HG03025 (cell line): ENCODE results near the gene RAB39B.
"Not testable (repeated sequence)": the region's sequence is repeated elsewhere in the genome, so short reads cannot be mapped to it uniquely, and the experiment has no call there.

Experiments
- ATAC-seq: cut with Tn5 transposase; IDR thresholded peaks from one replicate; pipeline ENCODE4 v1.9.1; 2021; ENCODE audit warnings: mild to moderate bottlenecking, moderate library complexity; ENCODE audit not compliant: unreplicated experiment, low FRiP score

Gene RAB39B, protein sequence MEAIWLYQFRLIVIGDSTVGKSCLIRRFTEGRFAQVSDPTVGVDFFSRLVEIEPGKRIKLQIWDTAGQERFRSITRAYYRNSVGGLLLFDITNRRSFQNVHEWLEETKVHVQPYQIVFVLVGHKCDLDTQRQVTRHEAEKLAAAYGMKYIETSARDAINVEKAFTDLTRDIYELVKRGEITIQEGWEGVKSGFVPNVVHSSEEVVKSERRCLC

DNA sequence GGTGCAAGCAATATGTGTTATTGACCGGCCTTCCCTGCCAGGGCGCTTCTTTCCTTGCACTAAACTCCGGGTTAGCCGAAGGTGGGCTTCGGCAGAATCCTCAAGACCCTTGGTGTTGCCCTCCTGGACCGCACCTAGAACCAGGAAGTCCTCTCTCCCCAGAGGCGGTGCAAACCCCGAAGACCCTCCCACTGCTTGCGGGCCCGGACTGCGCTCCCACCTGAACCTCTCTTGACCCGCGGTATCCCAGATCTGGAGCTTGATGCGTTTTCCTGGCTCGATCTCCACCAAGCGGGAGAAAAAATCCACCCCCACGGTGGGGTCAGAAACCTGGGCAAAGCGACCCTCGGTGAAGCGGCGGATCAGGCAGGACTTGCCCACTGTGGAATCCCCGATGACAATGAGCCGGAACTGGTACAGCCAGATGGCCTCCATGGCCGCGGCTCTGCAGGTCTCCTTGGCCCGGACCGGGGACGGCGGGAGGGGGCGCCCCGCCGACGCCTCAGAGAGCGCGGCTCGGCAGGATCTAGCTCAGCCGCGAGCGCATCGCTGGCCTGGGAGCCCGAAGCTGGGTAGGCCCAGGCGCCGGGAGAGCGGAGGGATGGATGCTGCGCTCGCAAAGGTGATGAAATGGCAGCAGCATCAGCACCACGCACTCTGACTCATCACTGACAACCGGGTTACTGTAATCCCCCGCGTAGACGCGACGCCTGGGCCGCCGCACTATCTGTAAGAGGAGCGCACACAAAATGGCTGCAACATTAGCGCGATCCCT is at the start of gene RAB39B:
TSS of gene RAB39B (minus strand) at position 638 of the 775 bp plus-strand sequence. CDS start at position 435, 203 bp downstream.
- peak; percentile 75 for ATAC-seq

DNA sequence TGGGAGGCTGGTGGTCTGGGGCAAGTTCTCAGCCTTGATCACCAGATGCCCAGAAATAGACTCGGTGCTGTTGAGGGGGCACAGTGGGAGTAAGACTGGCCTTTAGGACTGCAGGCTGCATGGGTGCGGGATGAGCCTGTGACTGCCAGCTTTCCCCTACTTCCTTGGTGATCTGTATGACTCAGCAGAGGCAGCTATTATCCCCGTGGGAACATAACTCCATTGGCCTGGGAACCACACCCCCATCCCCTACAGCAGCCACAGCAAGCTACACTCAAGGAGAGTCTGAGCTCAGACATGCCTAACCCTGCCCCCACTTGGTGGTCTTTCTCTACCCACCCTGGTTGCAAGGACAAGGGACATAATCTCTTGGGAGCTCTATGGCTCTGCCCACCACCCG is 49.5 kb upstream of the RAB39B start:
- no peak for ATAC-seq

DNA sequence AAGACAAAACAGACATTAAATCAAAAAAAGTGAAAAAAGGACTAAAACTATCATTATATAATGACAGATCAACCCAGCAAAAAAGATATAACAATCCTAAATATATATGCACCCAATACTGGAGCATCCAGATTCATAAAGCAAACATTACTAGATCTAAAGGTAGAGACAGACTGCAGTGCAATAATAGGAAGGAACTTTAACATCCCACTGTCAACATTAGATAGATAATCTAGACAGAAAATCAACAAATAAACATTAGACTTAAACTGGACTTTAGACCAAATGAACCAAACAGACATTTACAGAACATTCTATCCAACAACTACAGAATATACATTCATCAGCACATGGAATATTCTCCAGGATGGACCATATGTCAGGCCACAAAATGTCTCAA is 29.5 kb upstream of the RAB39B start:
- no peak for ATAC-seq

DNA sequence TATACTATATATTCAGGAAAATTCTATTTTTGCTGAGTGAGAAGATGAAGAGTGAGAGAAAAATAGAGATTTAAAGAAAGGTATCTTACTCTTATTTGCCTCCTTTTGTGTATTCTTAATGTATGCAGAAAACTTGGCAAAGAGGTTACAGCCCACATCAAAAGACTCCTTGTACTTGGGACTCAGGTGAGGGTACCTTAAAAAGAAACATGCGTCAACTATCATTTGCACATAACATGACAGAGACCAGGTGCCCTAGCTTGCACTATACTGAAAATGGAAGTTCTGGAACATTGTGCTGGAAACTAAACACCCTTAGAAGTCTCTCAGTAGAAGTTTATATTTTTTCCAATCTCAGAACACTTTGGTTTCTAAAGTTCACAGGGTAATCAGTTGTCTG is 15.6 kb upstream of the RAB39B start:
- no peak for ATAC-seq

DNA sequence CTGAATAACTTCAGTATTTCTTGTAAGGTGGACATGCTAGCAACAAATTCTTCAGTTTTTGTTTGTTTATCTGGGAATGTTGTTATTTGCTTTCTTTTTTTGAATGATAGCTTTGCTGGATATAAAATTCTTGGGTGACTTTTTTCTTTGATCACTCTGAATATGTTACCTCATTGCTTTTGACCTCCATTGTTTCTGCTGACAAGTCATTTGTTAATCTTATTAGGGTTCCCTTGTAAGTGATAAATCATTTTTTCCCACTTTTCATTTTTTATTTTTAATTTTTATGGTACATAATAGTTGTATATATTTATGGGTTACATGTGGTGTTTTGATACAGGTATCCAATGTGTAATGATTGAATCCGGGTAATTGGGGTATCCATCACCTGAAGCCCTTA is 6.7 kb upstream of the RAB39B start:
- ATAC-seq = no peak

DNA sequence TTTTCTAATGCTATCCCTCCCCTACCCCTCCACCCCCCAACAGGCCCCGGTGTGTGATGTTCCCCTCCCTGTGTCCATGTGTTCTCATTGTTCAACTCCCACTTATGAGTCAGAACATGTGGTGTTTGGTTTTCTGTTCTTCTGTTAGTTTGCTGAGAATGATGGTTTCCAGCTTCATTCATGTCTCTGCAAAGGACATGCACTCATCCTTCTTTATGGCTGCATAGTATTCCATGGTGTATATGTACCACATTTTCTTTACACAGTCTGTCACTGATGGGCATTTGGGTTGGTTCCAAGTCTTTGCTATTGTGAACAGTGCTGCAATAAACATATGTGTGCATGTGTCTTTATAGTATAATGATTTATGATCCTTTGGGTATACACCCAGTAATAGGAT is 3.7 kb upstream of the RAB39B start:
- ATAC-seq = not testable (repeated sequence)

DNA sequence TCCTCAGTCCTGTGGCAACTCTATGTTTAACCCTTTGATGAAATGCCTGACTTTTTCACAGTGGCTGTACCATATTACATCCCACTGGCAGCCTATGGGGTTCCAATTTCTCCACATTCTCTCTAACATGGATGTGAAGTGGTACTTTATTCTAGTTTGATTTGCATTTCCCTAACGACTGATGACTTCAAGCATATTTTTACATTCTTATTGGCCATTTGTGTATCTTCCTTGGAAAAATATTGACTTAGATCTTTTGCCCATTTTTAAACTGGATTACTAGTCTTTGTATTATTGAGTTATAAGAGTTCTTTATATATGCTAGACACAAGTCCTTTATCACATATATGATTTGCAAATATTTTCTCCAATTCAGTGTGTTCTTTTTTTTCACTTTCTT is 2.1 kb upstream of the RAB39B start:
- ATAC-seq = no peak

DNA sequence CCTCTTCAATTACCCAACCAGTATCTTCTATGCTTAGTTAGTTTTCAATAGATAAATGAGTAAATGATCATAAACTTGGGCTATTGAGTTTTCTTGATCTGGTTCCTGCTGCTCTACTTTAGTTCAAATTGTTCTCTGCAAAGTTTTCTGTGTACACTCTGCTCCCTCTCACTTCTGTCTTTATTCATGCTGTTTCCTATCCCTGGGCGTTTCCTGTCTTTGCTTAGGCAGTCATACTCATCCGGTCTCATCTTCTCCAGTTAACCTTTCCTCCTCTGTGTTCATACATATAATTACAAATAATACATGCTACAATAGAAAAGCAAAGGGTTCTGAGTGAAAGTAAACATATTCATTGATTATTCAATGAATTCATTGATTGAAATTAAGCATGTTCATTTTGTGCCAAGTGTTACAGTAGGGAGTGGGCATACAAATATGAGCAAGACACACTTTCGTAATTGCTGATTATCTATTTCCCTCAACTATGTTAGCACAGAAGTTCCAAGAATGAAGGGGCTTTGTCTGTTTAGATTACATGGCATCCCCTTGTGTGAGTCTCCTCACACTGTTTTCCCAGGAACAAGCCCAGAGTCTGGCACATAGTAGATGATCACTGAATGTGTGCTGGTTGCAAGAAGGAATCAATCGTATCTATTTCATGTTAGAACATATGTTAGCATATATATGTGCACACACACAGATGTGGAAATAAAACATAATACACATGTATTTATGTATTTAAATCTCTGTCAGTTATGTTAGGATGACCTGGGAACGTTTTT is 1.1 kb downstream of the RAB39B start:
- ATAC-seq = no peak

DNA sequence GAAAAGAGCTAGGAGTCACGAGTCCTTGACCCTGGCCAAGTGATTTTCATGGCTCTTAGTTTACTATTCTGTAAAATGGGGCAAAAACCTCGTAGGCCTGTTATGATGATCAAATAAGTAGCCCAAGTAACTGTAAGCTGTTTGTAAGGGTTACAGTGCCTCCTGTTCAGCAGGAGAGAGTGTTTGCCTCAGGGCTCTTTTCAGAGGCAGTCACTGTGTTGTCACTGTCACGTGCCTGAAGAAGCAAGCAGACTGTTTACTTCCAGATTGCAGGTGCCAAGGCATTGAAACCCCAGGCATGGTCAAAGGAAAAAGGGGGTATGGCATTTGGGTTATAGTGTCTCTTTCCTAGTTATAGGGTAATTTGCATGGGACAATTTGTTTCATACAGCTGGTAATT is 4.5 kb downstream of the RAB39B start:
- no peak for ATAC-seq

DNA sequence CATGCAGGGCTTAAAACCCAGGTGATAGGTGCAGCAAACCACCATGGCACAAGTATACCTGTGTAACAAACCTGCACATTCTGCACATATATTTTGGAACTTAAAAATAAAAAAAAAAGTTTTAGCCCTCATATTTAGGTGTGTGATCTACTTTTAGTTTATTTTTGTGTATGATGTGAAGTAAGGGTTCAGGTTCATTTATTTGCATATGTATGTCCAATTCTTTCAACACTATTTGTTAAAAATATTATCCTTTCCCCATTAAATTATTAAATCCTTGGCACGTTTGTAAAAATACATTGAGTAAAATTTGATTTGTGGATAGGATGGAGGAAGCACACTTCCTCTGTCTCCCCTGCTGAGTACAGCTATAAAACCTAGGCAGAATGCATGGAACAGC is 12.9 kb downstream of the RAB39B start:
- no peak for ATAC-seq

DNA sequence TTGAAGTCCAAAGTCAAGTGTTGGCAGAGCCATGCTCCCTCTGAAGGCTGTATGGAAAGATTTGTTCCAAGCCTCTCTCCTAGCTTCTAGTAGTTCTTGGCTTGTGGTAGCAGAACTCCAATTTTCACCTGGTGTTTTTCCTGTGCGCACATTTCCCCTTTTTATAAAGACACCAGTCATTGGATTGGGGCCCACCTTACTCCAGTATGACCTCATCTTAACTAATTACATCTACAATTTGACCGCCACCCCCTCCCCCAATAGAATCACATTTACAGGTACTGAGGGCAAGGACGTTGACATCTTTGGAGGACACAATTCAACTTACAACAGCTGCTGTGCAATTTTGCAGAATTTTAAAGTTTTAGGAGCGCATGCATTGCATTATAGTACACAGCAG is 16.8 kb downstream of the RAB39B start:
- ATAC-seq = no peak

DNA sequence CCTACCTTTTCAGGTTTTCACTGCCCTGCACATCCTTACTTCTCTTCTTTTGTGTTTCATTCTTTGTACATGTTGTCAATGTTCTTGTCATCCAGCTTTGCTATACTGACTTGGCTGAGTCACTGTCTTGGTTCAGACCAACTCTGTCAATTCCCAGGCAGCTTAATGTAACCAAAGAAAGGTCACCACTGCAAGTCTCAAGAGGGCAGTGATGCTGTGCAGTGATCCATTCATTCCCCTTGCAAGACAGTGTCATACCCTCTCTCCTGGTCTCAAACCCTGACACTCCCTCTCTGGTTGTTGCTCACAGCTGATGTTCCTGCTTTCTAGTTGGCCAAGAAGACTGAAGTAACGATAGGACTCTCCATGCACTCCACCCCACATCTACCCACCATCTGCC is 17.5 kb downstream of the RAB39B start:
- ATAC-seq = no peak

DNA sequence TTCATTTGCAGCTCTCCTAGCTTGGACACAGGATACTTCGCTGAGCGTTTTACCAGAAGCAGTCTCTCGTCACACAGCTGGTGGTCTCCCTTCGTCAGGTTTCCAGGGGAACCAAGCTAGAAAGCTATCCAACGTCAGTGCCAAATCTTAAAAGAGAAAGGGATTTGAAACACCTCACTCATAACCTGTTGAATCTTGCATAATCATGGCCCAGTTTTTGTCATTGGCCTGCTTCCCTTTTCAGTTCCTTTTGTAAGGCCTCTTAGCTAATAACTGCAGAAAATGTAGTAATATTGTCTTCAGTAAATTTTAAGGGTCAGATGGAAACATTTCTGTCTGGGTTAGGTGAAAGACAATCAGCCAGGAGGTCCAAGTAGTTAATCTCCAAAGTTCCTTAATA is 22.0 kb downstream of the RAB39B start:
- ATAC-seq = no peak

DNA sequence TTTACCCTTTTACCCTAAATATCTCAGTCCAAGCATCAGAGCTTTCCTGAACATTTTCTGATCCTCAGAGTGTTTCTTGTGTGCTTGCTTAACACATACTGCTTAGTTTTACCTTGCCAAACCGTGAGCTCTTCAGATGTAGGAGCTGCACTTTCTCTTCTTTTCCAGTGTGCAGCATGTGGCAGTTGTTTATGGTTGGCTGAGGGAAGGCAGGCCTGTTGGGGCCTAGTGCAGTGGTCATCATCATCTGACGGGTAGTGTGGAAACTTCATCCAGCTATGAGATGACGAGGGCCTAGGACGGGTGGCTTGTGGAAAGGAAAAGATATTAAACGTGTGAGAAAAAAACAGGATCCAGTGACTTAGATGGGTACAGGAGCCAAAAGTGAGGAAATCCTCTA is 26.6 kb downstream of the RAB39B start:
- no peak for ATAC-seq

DNA sequence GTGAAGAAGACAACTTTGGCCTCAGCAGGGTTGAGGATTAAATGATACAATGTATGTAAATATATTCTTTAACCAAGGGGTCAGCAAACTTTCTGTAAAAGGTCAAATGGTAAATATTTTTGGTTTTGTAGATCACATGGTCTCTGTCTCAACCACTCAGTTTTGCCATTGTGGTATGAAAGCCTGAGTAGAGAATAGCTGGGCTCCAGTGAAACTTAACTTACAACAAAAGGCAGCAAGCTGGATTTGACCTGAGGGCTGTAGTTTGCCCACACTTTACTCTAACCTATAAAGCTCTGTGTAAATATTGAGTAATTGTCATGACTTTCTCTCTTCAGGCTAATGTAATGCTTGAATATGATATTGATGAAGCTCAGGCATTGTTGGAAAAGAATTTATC is 28.4 kb downstream of the RAB39B start:
- ATAC-seq = no peak

DNA sequence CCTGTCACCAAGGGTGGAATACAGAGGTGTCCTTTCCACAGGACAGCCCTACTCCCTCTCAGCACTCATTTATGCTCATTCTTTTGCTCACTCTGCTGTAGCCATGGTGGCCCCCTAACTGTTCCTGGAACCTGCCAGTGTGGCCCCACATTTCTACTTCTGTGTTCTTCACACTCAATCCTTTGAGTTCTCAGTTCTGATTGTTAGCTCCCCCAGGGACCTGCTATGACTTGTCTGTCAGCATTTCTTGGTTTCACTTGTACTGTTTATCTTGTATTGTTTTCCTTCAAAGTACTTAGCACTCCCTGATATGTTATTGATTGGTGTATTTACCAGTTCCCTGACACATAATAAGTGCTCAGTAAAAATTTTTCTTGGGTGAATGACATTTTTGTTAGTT is 33.1 kb downstream of the RAB39B start:
- ATAC-seq = peak; percentile 83

DNA sequence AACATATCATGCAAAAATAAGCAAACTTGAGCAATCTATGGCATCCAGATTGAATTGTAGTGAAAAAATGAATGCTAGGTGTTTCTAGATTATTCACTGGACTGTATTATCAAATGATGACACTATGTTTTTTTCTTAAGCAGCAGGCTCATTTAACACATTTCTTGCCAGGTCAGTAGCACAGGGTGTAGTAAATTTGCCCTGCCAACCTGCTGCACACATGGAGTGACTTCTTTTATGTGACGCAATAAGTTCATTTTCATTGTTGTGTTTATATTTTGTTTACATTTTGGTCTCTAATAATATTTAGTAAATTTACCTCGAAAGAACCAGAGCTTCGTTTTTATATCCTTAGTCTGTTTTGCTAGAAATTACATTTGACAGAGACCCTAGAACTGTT is 38.5 kb downstream of the RAB39B start:
- no peak for ATAC-seq

DNA sequence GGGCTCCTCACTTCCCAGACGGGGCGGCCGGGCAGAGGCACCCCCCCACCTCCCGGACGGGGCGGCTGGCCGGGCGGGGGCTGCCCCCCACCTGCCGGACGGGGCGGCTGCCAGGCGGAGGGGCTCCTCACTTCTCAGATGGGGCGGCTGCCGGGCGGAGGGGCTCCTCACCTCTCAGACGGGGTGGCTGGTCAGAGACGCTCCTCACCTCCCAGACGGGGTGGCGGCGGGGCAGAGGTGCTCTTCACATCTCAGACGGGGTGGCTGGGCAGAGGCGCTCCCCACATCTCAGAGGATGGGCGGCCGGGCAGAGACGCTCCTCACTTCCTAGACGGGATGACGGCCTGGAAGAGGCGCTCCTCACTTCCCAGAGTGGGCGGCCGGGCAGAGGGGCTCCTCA is 40.5 kb downstream of the RAB39B start:
- ATAC-seq = not testable (repeated sequence)

DNA sequence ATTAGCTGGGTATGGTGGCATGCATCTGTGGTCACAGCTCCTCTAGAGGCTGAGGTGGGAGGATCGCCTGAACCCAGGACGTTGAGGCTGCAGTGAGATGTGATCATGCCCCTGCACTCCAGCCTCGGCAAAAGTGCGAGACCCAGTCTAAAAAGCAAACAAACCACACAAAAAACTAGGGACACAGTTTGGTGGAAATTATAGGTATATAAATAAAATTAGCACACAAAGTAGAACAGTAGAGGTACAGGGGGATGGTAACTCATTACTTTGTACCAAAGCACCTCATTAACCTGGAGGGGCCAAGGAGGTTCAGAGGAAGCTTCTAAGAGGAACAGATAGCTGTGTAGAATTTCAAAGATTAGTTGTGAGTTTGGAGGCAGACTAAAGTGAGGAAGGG is 42.9 kb downstream of the RAB39B start:
- ATAC-seq = no peak

DNA sequence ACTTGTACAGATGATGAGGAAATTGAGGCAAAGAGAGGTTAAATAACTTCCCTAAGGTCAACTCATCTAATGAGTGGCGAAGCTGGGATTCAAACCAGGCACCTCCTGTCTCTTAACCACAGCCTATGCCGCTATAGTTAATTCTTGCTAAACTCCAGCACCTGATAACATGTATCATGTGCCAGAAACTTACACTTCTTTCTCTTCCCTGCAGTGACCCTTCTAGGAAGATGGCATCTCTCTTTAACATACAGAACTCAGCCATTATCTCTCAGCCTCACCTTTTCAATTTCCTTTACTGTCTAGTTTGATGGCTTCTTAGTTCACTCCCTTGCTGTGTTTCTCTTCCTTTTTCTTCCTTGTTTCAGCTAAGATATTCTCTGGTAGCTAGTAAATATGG is 45.5 kb downstream of the RAB39B start:
- ATAC-seq = no peak

DNA sequence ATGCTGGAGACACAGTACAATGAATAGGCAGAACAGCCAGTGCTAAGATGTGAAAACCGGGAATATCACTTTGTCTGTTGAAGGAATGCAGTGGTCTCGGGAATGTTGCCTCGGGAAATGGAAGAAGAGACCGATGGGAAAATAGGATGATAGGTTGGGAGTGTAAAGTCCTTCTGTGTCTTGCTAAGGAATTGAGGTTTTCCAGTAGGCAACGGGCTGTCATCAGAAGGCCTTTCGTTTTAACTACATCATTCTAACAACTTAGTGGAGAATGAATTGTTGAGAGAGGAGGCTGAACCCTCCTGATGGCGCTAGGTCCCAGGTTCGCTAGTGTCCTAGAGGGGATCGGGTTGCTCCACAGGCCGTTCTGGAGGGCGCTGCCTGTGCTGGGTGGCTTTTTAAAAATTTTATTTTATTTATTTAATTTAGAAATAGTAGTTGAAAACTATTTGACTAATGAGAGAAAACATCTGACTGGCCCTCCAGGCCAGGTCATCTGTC is 47.3 kb downstream of the RAB39B start:
- ATAC-seq = no peak
